Right lobe of liver (tissue), 6 donors: ENCODE measurements around the gene CLIC5. TPM values are rescaled to one million over a fixed set of nuclear protein-coding genes. Genes with fewer than 3 reads are reported as not detected.

ENCODE experiments used
- ATAC-seq, 4 donors: fragments of 200-7000 bp; cut with Tn5 transposase; one replicate each; pipeline ENCODE4 v1.9.1; 2020; ENCODE audit warnings: mild to moderate bottlenecking in 4 of 4, moderate library complexity in 4 of 4
- DNase-seq, 3 donors: peaks; one replicate each; pipeline ENCODE4 v3.0.0-alpha.2; 2020
- H3K27ac ChIP-seq, 3 donors: fragments of 200-600 bp; one replicate each; pipeline ENCODE4 v1.8.0; 2022
- H3K27me3 ChIP-seq, 2 donors: fragments of 200-600 bp; one replicate each; pipeline ENCODE4 v1.8.0; 2022
- H3K36me3 ChIP-seq, 4 donors: fragments of 200-600 bp; sonication (generic) in 1 of 4; one replicate each; pipeline versions ENCODE4 v1.5.1 to v1.8.0; 2017 to 2022; ENCODE audit warnings: control low read depth in 1 of 4
- H3K4me1 ChIP-seq, 4 donors: fragments of 200-600 bp; sonication (generic) in 1 of 4; one replicate each; pipeline versions ENCODE4 v1.5.1 to v1.8.0; 2017 to 2022; ENCODE audit warnings: control low read depth in 1 of 4
- H3K4me3 ChIP-seq, 3 donors: fragments of 200-600 bp; one replicate each; pipeline ENCODE4 v1.8.0; 2022
- H3K9me3 ChIP-seq, 4 donors: fragments of 200-600 bp; sonication (generic) in 1 of 4; one replicate each; pipeline versions ENCODE4 v1.5.1 to v1.8.0; 2017 to 2022; ENCODE audit warnings: control low read depth in 1 of 4
- CTCF ChIP-seq, 4 donors: fragments of 200-600 bp in 3 of 4; fragments of 450-650 bp in 1 of 4; IDR thresholded peaks; one replicate each; pipeline versions ENCODE4 v1.5.1 to v1.8.0; 2016 to 2022; ENCODE audit warnings: antibody characterized with exemption in 4 of 4, mild to moderate bottlenecking in 2 of 4
- POLR2A ChIP-seq: fragments of 450-650 bp; IDR thresholded peaks from one replicate; pipeline ENCODE4 v1.6.1; 2017; ENCODE audit warnings: antibody characterized with exemption, mild to moderate bottlenecking
- WGBS: methylation state at CpG from one replicate; pipeline ENCODE4 v1.1.6; 2018; ENCODE audit warnings: low coverage, low lambda C conversion rate; ENCODE audit not compliant: insufficient coverage; ENCODE audit errors: missing lambda C conversion rate; 5-methylcytosine and 5-hydroxymethylcytosine counted together
- intact Hi-C, 2 donors: fragments of 100-400 bp; cut with DNase I; formaldehyde crosslinking; loops; one replicate each; pipeline versions ENCODE4 v1.11.2 to v1.14.1; 2022
- total RNA-seq, 6 experiments: library from RNA; depleted of rRNA in 2 of 6; stranded (reverse); fragments of >200 nt in 2 of 6; fragmentation: NEBNext Ultra II Directional in 3 of 6; extraction: Animal tissue kit (Norgen Biotek cat#: 25700) in 3 of 6; gene quantifications; one replicate each; pipeline versions ENCODE4 v1.1.0 to v1.2.4, GENCODE V29; 2016 to 2023
- donor health status: DM: no; HTN: yes; CAD: no.
- donor health status: DM: no; HTN: no; CAD: no.
- donor health status: DM: no; HTN: no; CAD: no.
- donor health status: DM: no; HTN: yes; CAD: no.
- donor health status: DM: no; HTN: yes; CAD: no.

Gene CLIC5
- total RNA-seq, 6 experiments from 2014 or later: 0.18 to 0.42 (median 0.29) TPM

DNA sequence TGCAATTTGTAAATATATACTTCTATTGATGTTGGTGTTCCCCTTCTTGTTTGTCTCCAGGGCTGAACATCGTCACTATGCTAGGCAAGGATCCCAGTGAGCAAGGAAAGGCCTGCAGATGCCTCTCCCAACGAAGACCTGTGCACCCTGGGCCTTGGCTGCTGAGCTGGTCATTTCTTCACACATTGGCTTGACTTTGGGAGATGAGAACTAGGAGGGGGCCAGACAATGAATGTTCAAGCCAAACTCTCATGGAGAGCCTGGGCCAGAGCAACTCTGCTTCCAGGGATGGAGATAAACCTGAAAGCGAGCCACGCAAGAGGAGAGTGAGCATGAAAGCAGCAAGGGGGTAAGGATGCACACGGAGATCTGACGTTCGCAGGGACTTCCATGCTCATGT lies 104.0 kb downstream of the CLIC5 start:
- H3K4me3 ChIP-seq: no peak overlapping the region
- WGBS: 72% methylated on average over 5 of the region's 7 CpGs
- intact Hi-C loops: no loop called here
- H3K9me3 ChIP-seq: no peaks in the 10 kb centered on the region
- H3K27me3 ChIP-seq: no peaks in the 10 kb centered on the region
- no peak for TF ChIP-seq POLR2A
- no peak for TF ChIP-seq CTCF (IDR thresholded peaks at IDR 0.05)
- H3K27ac ChIP-seq: no peak overlapping the region
- DNase-seq (no peak), ATAC-seq (no peak)
- H3K36me3 ChIP-seq: no peaks in the 10 kb centered on the region
- no peaks in the 10 kb centered on the region for H3K4me1 ChIP-seq

DNA sequence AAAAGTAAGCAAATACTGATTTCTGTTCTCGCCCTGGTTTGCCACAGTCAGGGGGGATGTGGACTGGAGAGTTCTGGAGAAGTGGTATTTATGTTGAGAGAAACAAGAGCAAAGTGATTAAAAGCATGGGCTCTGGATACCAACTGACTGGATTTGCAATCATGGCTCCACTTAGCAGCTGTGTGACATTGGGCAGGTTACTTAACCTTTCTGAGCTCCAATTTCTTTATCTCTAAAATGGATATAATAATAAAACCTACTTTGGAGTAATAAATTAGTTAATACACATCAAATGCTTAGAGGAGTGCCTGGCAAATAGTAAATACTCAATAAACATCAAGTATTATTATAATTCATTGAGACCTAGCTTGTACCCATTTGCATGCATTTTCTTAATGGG lies 111.7 kb downstream of the CLIC5 start:
- H3K36me3 ChIP-seq: no peaks in the 10 kb centered on the region
- no peak overlapping the region for H3K27ac ChIP-seq
- no peak for TF ChIP-seq CTCF (IDR thresholded peaks at IDR 0.05)
- DNase-seq (no peak), ATAC-seq (no peak)
- H3K4me3 ChIP-seq: no peak overlapping the region
- H3K27me3 ChIP-seq: no peaks in the 10 kb centered on the region
- H3K9me3 ChIP-seq: no peaks in the 10 kb centered on the region
- intact Hi-C loops: no loop called here
- 75% methylated on average over 1 of the region's 1 CpG for WGBS
- no peaks in the 10 kb centered on the region for H3K4me1 ChIP-seq

GRCh38 chr6:45902984-45903383 lies 112.7 kb downstream of the CLIC5 start:
- TF ChIP-seq CTCF (IDR thresholded peaks at IDR 0.05) (no peak), POLR2A (no peak)

DNA sequence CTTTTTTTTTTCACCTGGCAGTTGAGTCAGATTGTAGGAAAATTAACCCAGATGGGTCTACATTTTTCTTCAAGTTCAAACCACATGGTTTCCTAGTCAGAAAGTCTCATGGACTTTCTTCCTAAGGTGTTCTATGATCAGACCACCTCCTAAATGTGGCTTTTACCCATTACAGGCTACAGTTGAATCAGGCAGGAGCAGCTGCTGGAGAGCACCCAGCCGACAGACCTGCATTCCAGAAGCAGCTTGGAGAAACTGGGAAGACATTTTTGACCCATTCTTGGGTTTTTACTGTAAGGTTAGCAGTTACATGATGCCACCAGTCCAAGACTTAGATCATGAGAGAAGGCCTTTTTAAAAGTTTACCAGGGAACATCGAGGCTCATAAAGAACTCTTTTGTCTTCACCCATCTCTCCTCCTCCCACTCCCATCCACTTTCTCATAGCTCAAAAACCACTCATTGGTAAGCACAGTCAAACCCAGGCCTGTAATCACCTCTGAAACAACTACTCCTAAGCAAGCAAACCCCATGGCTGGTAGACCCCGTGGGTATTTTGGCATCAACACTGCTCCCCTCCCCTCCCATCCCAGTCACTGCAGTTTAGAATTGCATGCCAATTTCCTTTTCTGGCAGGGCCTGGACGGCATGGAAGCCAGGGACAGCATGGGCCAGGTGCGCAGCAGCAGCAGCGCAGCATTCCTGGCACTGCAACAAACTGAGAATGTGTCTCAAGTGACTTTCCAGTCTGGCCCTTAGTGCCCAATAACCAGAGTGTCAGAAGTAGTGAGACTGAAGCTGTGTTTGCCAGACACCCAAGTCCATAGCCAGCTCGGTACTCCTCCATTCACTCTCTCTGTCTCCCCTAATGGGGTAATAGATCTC lies 113.7 kb downstream of the CLIC5 start:
- 81% methylated on average over 3 of the region's 7 CpGs for WGBS
- intact Hi-C loops: no loop called here
- Histone ChIP-seq H3K9me3 (no peaks in the 10 kb centered on the region), H3K4me3 (no peak overlapping the region), H3K27ac (no peak overlapping the region), H3K36me3 (no peaks in the 10 kb centered on the region), H3K27me3 (no peaks in the 10 kb centered on the region), H3K4me1 (no peaks in the 10 kb centered on the region)
- DNase-seq: no peak
- TF ChIP-seq CTCF (IDR thresholded peaks at IDR 0.05) (no peak), POLR2A (no peak)
- ATAC-seq: no peak

More at GRCh38 chr6:45902984-45903383, 112.7 kb downstream of the CLIC5 start:
- H3K36me3 ChIP-seq: no peaks in the 10 kb centered on the region
- H3K27ac ChIP-seq: no peak overlapping the region
- H3K27me3 ChIP-seq: no peaks in the 10 kb centered on the region
- no peak overlapping the region for H3K4me3 ChIP-seq
- no peaks in the 10 kb centered on the region for H3K9me3 ChIP-seq
- intact Hi-C loops: no loop called here
- WGBS: 92% methylated on average over 5 of the region's 15 CpGs
- ATAC-seq (no peak), DNase-seq (no peak)
- H3K4me1 ChIP-seq: no peaks in the 10 kb centered on the region
